ENCODE measurements around the gene STK39. TPM values are rescaled to one million over a fixed set of nuclear protein-coding genes. Genes with fewer than 3 reads are reported as not detected.

STK39 gene
- total RNA-seq, 3 donors from 2014 or later, result 36.4 to 57.5 (median 52.5) TPM

- intact Hi-C loops (cut with DNase I, micrococcal nuclease), result no loop called here
- Histone ChIP-seq H3K4me1 (ENCODE audit: low read depth) (peaks cover 13% of the 10 kb centered on the region), H3K9me3 (no peaks in the 10 kb centered on the region), H3K4me3 (no peak overlapping the region), H3K36me3 (ENCODE audit: low read depth) (no peaks in the 10 kb centered on the region)
- no peak for TF ChIP-seq CTCF (IDR thresholded peaks at IDR 0.05)
- ATAC-seq (no peak), DNase-seq (no peak)
Measured at GRCh38 chr2:168180483-168180882, 66.9 kb downstream of the STK39 start.

GRCh38 chr2:168179592-168179991, 67.8 kb downstream of the STK39 start:
- H3K4me3 ChIP-seq, result no peak overlapping the region

GRCh38 chr2:168178520-168179324, 68.7 kb downstream of the STK39 start:
- ATAC-seq (no peak), DNase-seq (no peak)
- intact Hi-C loops (cut with DNase I, micrococcal nuclease), result no loop called here
- peaks cover 5% of the 10 kb centered on the region for H3K4me1 ChIP-seq (ENCODE audit: low read depth)
- no peaks in the 10 kb centered on the region for H3K9me3 ChIP-seq
- no peak for TF ChIP-seq CTCF (IDR thresholded peaks at IDR 0.05)
- no peak overlapping the region for H3K4me3 ChIP-seq
- no peaks in the 10 kb centered on the region for H3K36me3 ChIP-seq (ENCODE audit: low read depth)

More at GRCh38 chr2:168179592-168179991, 67.8 kb downstream of the STK39 start:
- Histone ChIP-seq H3K4me1 (ENCODE audit: low read depth) (peaks cover 5% of the 10 kb centered on the region), H3K9me3 (no peaks in the 10 kb centered on the region), H3K36me3 (ENCODE audit: low read depth) (no peaks in the 10 kb centered on the region)
- DNase-seq (no peak), ATAC-seq (no peak)
- no peak for TF ChIP-seq CTCF (IDR thresholded peaks at IDR 0.05)
- intact Hi-C loops (cut with DNase I, micrococcal nuclease), result no loop called here

- ATAC-seq (no peak), DNase-seq (no peak)
- TF ChIP-seq CTCF (IDR thresholded peaks at IDR 0.05), result no peak
- intact Hi-C loops (cut with DNase I, micrococcal nuclease), result no loop called here
- Histone ChIP-seq H3K4me3 (no peak overlapping the region), H3K4me1 (ENCODE audit: low read depth) (no peaks in the 10 kb centered on the region), H3K9me3 (no peaks in the 10 kb centered on the region), H3K36me3 (ENCODE audit: low read depth) (no peaks in the 10 kb centered on the region)
Measured at GRCh38 chr2:168176402-168176801, 71.0 kb downstream of the STK39 start.

- TF ChIP-seq CTCF (IDR thresholded peaks at IDR 0.05), result no peak
- Histone ChIP-seq H3K4me3 (no peak overlapping the region), H3K4me1 (ENCODE audit: low read depth) (no peaks in the 10 kb centered on the region), H3K36me3 (ENCODE audit: low read depth) (no peaks in the 10 kb centered on the region), H3K9me3 (no peaks in the 10 kb centered on the region)
- ATAC-seq (no peak), DNase-seq (no peak)
- intact Hi-C loops (cut with DNase I, micrococcal nuclease), result no loop called here
Measured at GRCh38 chr2:168175469-168175868, 71.9 kb downstream of the STK39 start.

Measured in mucosa of descending colon (tissue), 3 donors.